K562 (cell line): ENCODE results near the gene NUDT22. TPM values are rescaled to one million over a fixed set of nuclear protein-coding genes. Genes with fewer than 3 reads are reported as not detected.

ENCODE experiments used
- BHLHE40 ChIP-seq: IDR thresholded peaks from 2 replicates; pipeline ENCODE4 v1.6.1; 2011; ENCODE audit warnings: low read length, improper control_type of control experiment
- BMI1 ChIP-seq: fragments of 150-350 bp; IDR thresholded peaks from 2 replicates; pipeline ENCODE4 v1.6.1; 2014; ENCODE audit warnings: low read length
- DMBX1 ChIP-seq: fragments of 250-450 bp; sonication (Bioruptor Pico); IDR thresholded peaks from 2 replicates; pipeline ENCODE4 v1.8.0; 2022; ENCODE audit warnings: inconsistent platforms, mild to moderate bottlenecking, moderate library complexity, borderline replicate concordance
- FOSL1 ChIP-seq: fragments of 200-800 bp; sonication (Bioruptor generic); conservative IDR thresholded peaks from 2 replicates; pipeline ENCODE4 v1.6.1; 2016; ENCODE audit warnings: missing genetic modification characterization, missing compliant biosample characterization
- FUS ChIP-seq: fragments of 200-400 bp; formaldehyde crosslinking; optimal IDR thresholded peaks from 2 replicates; pipeline ENCODE3; 2017; ENCODE audit warnings: low read depth, low read length
- JUNB ChIP-seq: fragments of 450-650 bp; formaldehyde crosslinking; conservative IDR thresholded peaks from 2 replicates; pipeline ENCODE4 v1.4.0; 2020; ENCODE audit warnings: mild to moderate bottlenecking
- KDM5B ChIP-seq: fragments of 200-600 bp; sonication (generic); IDR thresholded peaks from 2 replicates; pipeline ENCODE4 v1.6.1; 2012; ENCODE audit warnings: low read depth, mild to moderate bottlenecking, moderate library complexity, low read length, control low read depth, inconsistent platforms; ENCODE audit not compliant: insufficient replicate concordance
- NFE2L1 ChIP-seq: fragments of 450-650 bp; IDR thresholded peaks from 2 replicates; pipeline ENCODE4 v1.6.1; 2016; ENCODE audit warnings: missing genetic modification characterization, low read depth, mild to moderate bottlenecking, missing compliant biosample characterization, moderate library complexity, borderline replicate concordance
- PHB2 ChIP-seq: fragments of 450-650 bp; IDR thresholded peaks from 2 replicates; pipeline ENCODE4 v1.6.1; 2017; ENCODE audit warnings: low read depth
- POLR2B ChIP-seq: fragments of 450-650 bp; IDR thresholded peaks from 2 replicates; pipeline ENCODE4 v1.6.1; 2018; ENCODE audit warnings: low read depth; ENCODE audit not compliant: partially characterized antibody
- POLR2G ChIP-seq: fragments of 200-400 bp; formaldehyde crosslinking; IDR thresholded peaks from 2 replicates; pipeline ENCODE4 v1.6.1; 2017; ENCODE audit warnings: low read depth, mild to moderate bottlenecking, antibody characterized with exemption, low read length, moderate library complexity
- SMAD3 ChIP-seq: fragments of 450-650 bp; formaldehyde crosslinking; conservative IDR thresholded peaks from 2 replicates; pipeline ENCODE4 v1.4.0; 2020; ENCODE audit warnings: mild to moderate bottlenecking
- SUPT5H ChIP-seq: fragments of 450-650 bp; IDR thresholded peaks from 2 replicates; pipeline ENCODE4 v1.6.1; 2016
- U2AF2 ChIP-seq: fragments of 200-400 bp; formaldehyde crosslinking; optimal IDR thresholded peaks from 2 replicates; pipeline ENCODE3; 2017; ENCODE audit warnings: low read depth, mild to moderate bottlenecking, low read length
- WHSC1 ChIP-seq: IDR thresholded peaks from one replicate; pipeline ENCODE4 v1.6.1; 2012; ENCODE audit warnings: low read length, control low read depth, inconsistent platforms
- ZEB2 ChIP-seq: fragments of 450-650 bp; IDR thresholded peaks from 2 replicates; pipeline ENCODE4 v1.6.1; 2016
- ZNF445 ChIP-seq: fragments of 250-450 bp; sonication (Bioruptor Pico); IDR thresholded peaks from 2 replicates; pipeline ENCODE4 v1.4.0; 2020; ENCODE audit warnings: low read depth, mild to moderate bottlenecking, moderate library complexity
- ZNF57 ChIP-seq: fragments of 450-650 bp; formaldehyde crosslinking; IDR thresholded peaks from 2 replicates; pipeline ENCODE4 v1.4.0; 2020; ENCODE audit warnings: mild to moderate bottlenecking, moderate library complexity
- ZNF764 ChIP-seq: fragments of 250-450 bp; sonication (Bioruptor Pico); IDR thresholded peaks from 2 replicates; pipeline ENCODE4 v1.4.0; 2020; ENCODE audit warnings: low read depth, mild to moderate bottlenecking, moderate library complexity
- polyA plus RNA-seq, 8 experiments: library from polyadenylated mRNA; depleted of rRNA in 4 of 8; stranded (reverse) in 5 of 8; unstranded in 3 of 8; fragments of >200 nt; fragmentation: Nextera tagmentation in 2 of 8; fragmentation: Illumina TruSeq in 1 of 8; extraction: Ambion mirVana in 2 of 8; extraction: Trizol in 1 of 8; gene quantifications; 2 replicates each; pipeline versions ENCODE4 v1.2.1 to v1.2.3, GENCODE V29; 2011 to 2014; ENCODE audit warnings: inconsistent platforms in 1 of 8, missing spikeins in 1 of 8
- total RNA-seq, 7 experiments: library from RNA; depleted of rRNA in 6 of 7; stranded (reverse); fragments of >200 nt in 6 of 7; fragmentation: Illumina TruSeq in 2 of 7; extraction: Trizol in 2 of 7; gene quantifications; 2 replicates each; pipeline versions ENCODE4 v1.2.1 to v1.2.3, GENCODE V29; 2011 to 2021; ENCODE audit warnings: low replicate concordance in 1 of 7
- TF ChIP-seq, protein P1 (sequence below): sonication (generic); formaldehyde crosslinking; IDR thresholded peaks from 2 replicates; pipeline ENCODE4 v1.8.0; 2022; ENCODE audit warnings: missing genetic modification reagents, mild to moderate bottlenecking, borderline replicate concordance
- TF ChIP-seq, protein P2 (sequence below), 2 experiments: fragments of 450-650 bp in 1 of 2; IDR thresholded peaks; 2 replicates each; pipeline ENCODE4 v1.6.1; 2011 to 2017; ENCODE audit warnings: low read depth in 2 of 2, antibody characterized with exemption in 1 of 2, borderline replicate concordance in 1 of 2, low read length in 1 of 2, mild to moderate bottlenecking in 1 of 2, mixed read lengths in 1 of 2; ENCODE audit not compliant: control insufficient read depth in 1 of 2

Gene NUDT22
- total and polyA plus RNA-seq, 9 of the 15 experiments (the other 6 are each of a cell fraction or from before 2014, with no cell fraction given) = 6.3 to 92.6 (median 37.4) TPM

DNA sequence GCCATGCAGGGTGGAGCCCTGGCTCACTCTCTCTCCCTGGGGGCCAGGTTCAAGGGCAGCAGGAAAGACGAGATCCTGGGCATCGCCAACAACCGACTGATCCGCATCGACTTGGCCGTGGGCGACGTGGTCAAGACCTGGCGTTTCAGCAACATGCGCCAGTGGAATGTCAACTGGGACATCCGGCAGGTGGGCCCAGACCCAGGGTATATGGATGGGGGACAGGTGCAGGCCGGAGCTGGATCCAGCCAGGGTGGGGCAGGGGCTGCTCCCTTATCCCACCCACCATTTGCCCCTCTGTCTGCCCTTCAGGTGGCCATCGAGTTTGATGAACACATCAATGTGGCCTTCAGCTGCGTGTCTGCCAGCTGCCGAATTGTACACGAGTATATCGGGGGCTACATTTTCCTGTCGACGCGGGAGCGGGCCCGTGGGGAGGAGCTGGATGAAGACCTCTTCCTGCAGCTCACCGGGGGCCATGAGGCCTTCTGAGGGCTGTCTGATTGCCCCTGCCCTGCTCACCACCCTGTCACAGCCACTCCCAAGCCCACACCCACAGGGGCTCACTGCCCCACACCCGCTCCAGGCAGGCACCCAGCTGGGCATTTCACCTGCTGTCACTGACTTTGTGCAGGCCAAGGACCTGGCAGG lies 2.9 kb upstream of the NUDT22 start (continued):
- TF ChIP-seq ZNF445 (no peak), NFE2L1 (no peak), FOSL1 (tag) (no peak), ZNF764 (no peak), KDM5B (no peak), SUPT5H (peak; percentile 57), BMI1 (no peak), BHLHE40 (no peak), POLR2B (no peak), PHB2 (no peak), ZEB2 (no peak), SMAD3 (no peak), FUS (no peak), ZNF57 (CRISPR knock-in tag) (no peak), JUNB (no peak), DMBX1 (CRISPR knock-in tag) (no peak), POLR2G (peak; percentile 83), WHSC1 (no peak), U2AF2 (no peak)
- TF ChIP-seq, protein P1, sequence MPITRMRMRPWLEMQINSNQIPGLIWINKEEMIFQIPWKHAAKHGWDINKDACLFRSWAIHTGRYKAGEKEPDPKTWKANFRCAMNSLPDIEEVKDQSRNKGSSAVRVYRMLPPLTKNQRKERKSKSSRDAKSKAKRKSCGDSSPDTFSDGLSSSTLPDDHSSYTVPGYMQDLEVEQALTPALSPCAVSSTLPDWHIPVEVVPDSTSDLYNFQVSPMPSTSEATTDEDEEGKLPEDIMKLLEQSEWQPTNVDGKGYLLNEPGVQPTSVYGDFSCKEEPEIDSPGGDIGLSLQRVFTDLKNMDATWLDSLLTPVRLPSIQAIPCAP (CRISPR knock-in tag) = no peak
- TF ChIP-seq, protein P2, sequence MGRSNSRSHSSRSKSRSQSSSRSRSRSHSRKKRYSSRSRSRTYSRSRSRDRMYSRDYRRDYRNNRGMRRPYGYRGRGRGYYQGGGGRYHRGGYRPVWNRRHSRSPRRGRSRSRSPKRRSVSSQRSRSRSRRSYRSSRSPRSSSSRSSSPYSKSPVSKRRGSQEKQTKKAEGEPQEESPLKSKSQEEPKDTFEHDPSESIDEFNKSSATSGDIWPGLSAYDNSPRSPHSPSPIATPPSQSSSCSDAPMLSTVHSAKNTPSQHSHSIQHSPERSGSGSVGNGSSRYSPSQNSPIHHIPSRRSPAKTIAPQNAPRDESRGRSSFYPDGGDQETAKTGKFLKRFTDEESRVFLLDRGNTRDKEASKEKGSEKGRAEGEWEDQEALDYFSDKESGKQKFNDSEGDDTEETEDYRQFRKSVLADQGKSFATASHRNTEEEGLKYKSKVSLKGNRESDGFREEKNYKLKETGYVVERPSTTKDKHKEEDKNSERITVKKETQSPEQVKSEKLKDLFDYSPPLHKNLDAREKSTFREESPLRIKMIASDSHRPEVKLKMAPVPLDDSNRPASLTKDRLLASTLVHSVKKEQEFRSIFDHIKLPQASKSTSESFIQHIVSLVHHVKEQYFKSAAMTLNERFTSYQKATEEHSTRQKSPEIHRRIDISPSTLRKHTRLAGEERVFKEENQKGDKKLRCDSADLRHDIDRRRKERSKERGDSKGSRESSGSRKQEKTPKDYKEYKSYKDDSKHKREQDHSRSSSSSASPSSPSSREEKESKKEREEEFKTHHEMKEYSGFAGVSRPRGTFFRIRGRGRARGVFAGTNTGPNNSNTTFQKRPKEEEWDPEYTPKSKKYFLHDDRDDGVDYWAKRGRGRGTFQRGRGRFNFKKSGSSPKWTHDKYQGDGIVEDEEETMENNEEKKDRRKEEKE (IDR thresholded peaks at IDR 0.05; ENCODE audit: borderline replicate concordance in 1 of 2, control insufficient read depth in 1 of 2, low read depth in 2 of 2, low read length in 1 of 2) = no peak
